Activated naive CD8-positive, alpha-beta T cell treated with anti-CD3 and anti-CD28 coated beads, Interleukin-2, amount 50 U/mL, for 24 hours (primary cell): ENCODE results near the gene SEZ6.

Experiments used
- ATAC-seq: fragments of 150-1000 bp; cut with Tn5 transposase; one replicate; pipeline ENCODE4 v1.10.0; 2021
- DNase-seq: peaks from one replicate; pipeline ENCODE4 v3.0.0; 2021
- H3K27ac Mint-ChIP-seq: one replicate; pipeline ENCODE4 v1.8.0; 2021; ENCODE audit warnings: mild to moderate bottlenecking, mixed read lengths
- H3K27me3 Mint-ChIP-seq: one replicate; pipeline ENCODE4 v1.8.0; 2021; ENCODE audit warnings: mixed read lengths
- H3K36me3 Mint-ChIP-seq: one replicate; pipeline ENCODE4 v1.8.0; 2021; ENCODE audit warnings: low read depth, mixed read lengths
- H3K4me1 Mint-ChIP-seq: one replicate; pipeline ENCODE4 v1.8.0; 2021; ENCODE audit warnings: mixed read lengths
- H3K4me3 Mint-ChIP-seq: one replicate; pipeline ENCODE4 v1.8.0; 2021; ENCODE audit warnings: mild to moderate bottlenecking, moderate library complexity, mixed read lengths
- H3K9me3 Mint-ChIP-seq: one replicate; pipeline ENCODE4 v1.8.0; 2021; ENCODE audit warnings: mixed read lengths

SEZ6 gene

GRCh38 chr17:28951991-28952975 is 53.5 kb downstream of the SEZ6 start:
- peaks cover 20% of the 10 kb centered on the region for H3K36me3 Mint-ChIP-seq
- no peaks in the 10 kb centered on the region for H3K9me3 Mint-ChIP-seq
- DNase-seq (peak; percentile 90), ATAC-seq (peak; percentile 85)
- no peaks in the 10 kb centered on the region for H3K27me3 Mint-ChIP-seq
- H3K27ac Mint-ChIP-seq: no peak overlapping the region
- H3K4me1 Mint-ChIP-seq: peaks cover 15% of the 10 kb centered on the region
- no peak overlapping the region for H3K4me3 Mint-ChIP-seq

GRCh38 chr17:28951428-28951990 is 54.3 kb downstream of the SEZ6 start, which contains the start of gene PHF12:
Gene PHF12, minus strand, starts transcription at chr17:28951518. Its CDS starts 558 bp downstream, at chr17:28950960.
- Mint-ChIP-seq H3K4me1 (peaks cover 23% of the 10 kb centered on the region), H3K9me3 (no peaks in the 10 kb centered on the region), H3K36me3 (peaks cover 24% of the 10 kb centered on the region), H3K27ac (peak within 1 kb of the TSS; percentile 93), H3K4me3 (no peak within 1 kb of the TSS), H3K27me3 (no peaks in the 10 kb centered on the region)
- ATAC-seq (peak; percentile 68), DNase-seq (peak; percentile 100)

GRCh38 chr17:28950752-28951427 is 54.9 kb downstream of the SEZ6 start:
- Mint-ChIP-seq H3K9me3 (no peaks in the 10 kb centered on the region), H3K27ac (peak overlapping the region; percentile 93), H3K27me3 (no peaks in the 10 kb centered on the region), H3K4me1 (peaks cover 29% of the 10 kb centered on the region), H3K4me3 (no peak overlapping the region), H3K36me3 (peaks cover 30% of the 10 kb centered on the region)
- DNase-seq (no peak), ATAC-seq (no peak)

GRCh38 chr17:28950017-28950751 is 55.6 kb downstream of the SEZ6 start:
- no peak overlapping the region for H3K4me3 Mint-ChIP-seq
- DNase-seq (peak; percentile 67), ATAC-seq (no peak)
- peaks cover 35% of the 10 kb centered on the region for H3K36me3 Mint-ChIP-seq
- H3K9me3 Mint-ChIP-seq: no peaks in the 10 kb centered on the region
- H3K27ac Mint-ChIP-seq: peak overlapping the region; percentile 93
- H3K4me1 Mint-ChIP-seq: peaks cover 36% of the 10 kb centered on the region
- no peaks in the 10 kb centered on the region for H3K27me3 Mint-ChIP-seq

GRCh38 chr17:28949185-28950016 is 56.4 kb downstream of the SEZ6 start:
- H3K36me3 Mint-ChIP-seq: peaks cover 37% of the 10 kb centered on the region
- no peaks in the 10 kb centered on the region for H3K27me3 Mint-ChIP-seq
- peak overlapping the region; percentile 93 for H3K27ac Mint-ChIP-seq
- peaks cover 43% of the 10 kb centered on the region for H3K4me1 Mint-ChIP-seq
- ATAC-seq: peak; percentile 24
- H3K4me3 Mint-ChIP-seq: no peak overlapping the region
- H3K9me3 Mint-ChIP-seq: no peaks in the 10 kb centered on the region
- DNase-seq: peak; percentile 73

- Mint-ChIP-seq H3K36me3 (peaks cover 43% of the 10 kb centered on the region), H3K27ac (peak overlapping the region; percentile 88), H3K4me3 (no peak overlapping the region), H3K27me3 (no peaks in the 10 kb centered on the region), H3K9me3 (no peaks in the 10 kb centered on the region), H3K4me1 (peaks cover 49% of the 10 kb centered on the region)
- DNase-seq (peak; percentile 15), ATAC-seq (no peak)
Measured at GRCh38 chr17:28948873-28949184, 57.0 kb downstream of the SEZ6 start.

GRCh38 chr17:28948342-28948741 is 57.5 kb downstream of the SEZ6 start:
- Mint-ChIP-seq H3K4me1 (peaks cover 54% of the 10 kb centered on the region), H3K36me3 (peaks cover 47% of the 10 kb centered on the region), H3K4me3 (no peak overlapping the region), H3K27ac (peak overlapping the region; percentile 88), H3K27me3 (no peaks in the 10 kb centered on the region), H3K9me3 (no peaks in the 10 kb centered on the region)
- DNase-seq: no peak
- ATAC-seq: no peak

- H3K4me1 Mint-ChIP-seq: peaks cover 60% of the 10 kb centered on the region
- no peaks in the 10 kb centered on the region for H3K27me3 Mint-ChIP-seq
- peak overlapping the region; percentile 88 for H3K27ac Mint-ChIP-seq
- no peaks in the 10 kb centered on the region for H3K9me3 Mint-ChIP-seq
- no peak for ATAC-seq
- H3K36me3 Mint-ChIP-seq: peaks cover 53% of the 10 kb centered on the region
- DNase-seq: no peak
- no peak overlapping the region for H3K4me3 Mint-ChIP-seq
Measured at GRCh38 chr17:28947639-28948038, 58.2 kb downstream of the SEZ6 start.

GRCh38 chr17:28946239-28946638 is 59.6 kb downstream of the SEZ6 start:
- peak overlapping the region; percentile 31 for H3K4me3 Mint-ChIP-seq
- H3K4me1 Mint-ChIP-seq: peaks cover 70% of the 10 kb centered on the region
- no peaks in the 10 kb centered on the region for H3K9me3 Mint-ChIP-seq
- DNase-seq (no peak), ATAC-seq (no peak)
- peak overlapping the region; percentile 50 for H3K27ac Mint-ChIP-seq
- no peaks in the 10 kb centered on the region for H3K27me3 Mint-ChIP-seq
- peaks cover 57% of the 10 kb centered on the region for H3K36me3 Mint-ChIP-seq

GRCh38 chr17:28944862-28945741 is 60.7 kb downstream of the SEZ6 start:
- no peaks in the 10 kb centered on the region for H3K9me3 Mint-ChIP-seq
- H3K4me1 Mint-ChIP-seq: peaks cover 81% of the 10 kb centered on the region
- peak overlapping the region; percentile 59 for H3K27ac Mint-ChIP-seq
- DNase-seq (no peak), ATAC-seq (no peak)
- H3K4me3 Mint-ChIP-seq: no peak overlapping the region
- H3K27me3 Mint-ChIP-seq: no peaks in the 10 kb centered on the region
- H3K36me3 Mint-ChIP-seq: peaks cover 54% of the 10 kb centered on the region

- Mint-ChIP-seq H3K9me3 (no peaks in the 10 kb centered on the region), H3K4me3 (no peak overlapping the region), H3K27ac (no peak overlapping the region), H3K4me1 (peaks cover 89% of the 10 kb centered on the region), H3K36me3 (peaks cover 57% of the 10 kb centered on the region), H3K27me3 (no peaks in the 10 kb centered on the region)
- DNase-seq (no peak), ATAC-seq (no peak)
Measured at GRCh38 chr17:28944343-28944742, 61.5 kb downstream of the SEZ6 start.

GRCh38 chr17:28942925-28943324 is 62.9 kb downstream of the SEZ6 start:
- Mint-ChIP-seq H3K4me1 (peaks cover 89% of the 10 kb centered on the region), H3K27me3 (no peaks in the 10 kb centered on the region), H3K4me3 (no peak overlapping the region), H3K36me3 (peaks cover 46% of the 10 kb centered on the region), H3K9me3 (no peaks in the 10 kb centered on the region), H3K27ac (no peak overlapping the region)
- ATAC-seq: no peak
- no peak for DNase-seq

GRCh38 chr17:28941251-28941650 is 64.6 kb downstream of the SEZ6 start:
- peaks cover 88% of the 10 kb centered on the region for H3K4me1 Mint-ChIP-seq

More at GRCh38 chr17:28941251-28941650, 64.6 kb downstream of the SEZ6 start:
- no peaks in the 10 kb centered on the region for H3K27me3 Mint-ChIP-seq
- no peak overlapping the region for H3K4me3 Mint-ChIP-seq
- no peak overlapping the region for H3K27ac Mint-ChIP-seq
- ATAC-seq (no peak), DNase-seq (no peak)
- H3K9me3 Mint-ChIP-seq: no peaks in the 10 kb centered on the region
- H3K36me3 Mint-ChIP-seq: peaks cover 41% of the 10 kb centered on the region
